Mesodermal cell (in vitro differentiated cells): Measurements from ENCODE around the gene ADAMTS17.

Experiments
- H3K27ac ChIP-seq: 2 replicates; pipeline ENCODE4 v1.7.0; 2013; ENCODE audit warnings: mild to moderate bottlenecking, low read depth, low read length, moderate library complexity; ENCODE audit not compliant: severe bottlenecking
- H3K36me3 ChIP-seq: 2 replicates; pipeline ENCODE4 v1.7.1; 2013; ENCODE audit warnings: mild to moderate bottlenecking, low read length, moderate library complexity; ENCODE audit not compliant: control insufficient read depth, insufficient read depth
- H3K4me1 ChIP-seq: one replicate; pipeline ENCODE4 v1.7.1; 2013; ENCODE audit warnings: mild to moderate bottlenecking, low read length; ENCODE audit not compliant: insufficient read depth, control insufficient read depth, poor library complexity, severe bottlenecking
- H3K4me3 ChIP-seq: 2 replicates; pipeline ENCODE4 v1.7.0; 2013; ENCODE audit warnings: low read length, control low read depth, mild to moderate bottlenecking; ENCODE audit not compliant: insufficient read depth, poor library complexity, severe bottlenecking; ENCODE audit errors: extremely low read depth
- H3K9me3 ChIP-seq: 2 replicates; pipeline ENCODE4 v1.7.1; 2013; ENCODE audit warnings: mild to moderate bottlenecking, low read length, moderate library complexity; ENCODE audit not compliant: control insufficient read depth
- WGBS, 2 experiments: methylation state at CpG; one replicate each; pipeline ENCODE4 v1.1.5; 2013; ENCODE audit warnings: missing lambda C conversion rate in 2 of 2; ENCODE audit not compliant: insufficient coverage in 2 of 2; 5-methylcytosine and 5-hydroxymethylcytosine counted together

ADAMTS17 gene

DNA sequence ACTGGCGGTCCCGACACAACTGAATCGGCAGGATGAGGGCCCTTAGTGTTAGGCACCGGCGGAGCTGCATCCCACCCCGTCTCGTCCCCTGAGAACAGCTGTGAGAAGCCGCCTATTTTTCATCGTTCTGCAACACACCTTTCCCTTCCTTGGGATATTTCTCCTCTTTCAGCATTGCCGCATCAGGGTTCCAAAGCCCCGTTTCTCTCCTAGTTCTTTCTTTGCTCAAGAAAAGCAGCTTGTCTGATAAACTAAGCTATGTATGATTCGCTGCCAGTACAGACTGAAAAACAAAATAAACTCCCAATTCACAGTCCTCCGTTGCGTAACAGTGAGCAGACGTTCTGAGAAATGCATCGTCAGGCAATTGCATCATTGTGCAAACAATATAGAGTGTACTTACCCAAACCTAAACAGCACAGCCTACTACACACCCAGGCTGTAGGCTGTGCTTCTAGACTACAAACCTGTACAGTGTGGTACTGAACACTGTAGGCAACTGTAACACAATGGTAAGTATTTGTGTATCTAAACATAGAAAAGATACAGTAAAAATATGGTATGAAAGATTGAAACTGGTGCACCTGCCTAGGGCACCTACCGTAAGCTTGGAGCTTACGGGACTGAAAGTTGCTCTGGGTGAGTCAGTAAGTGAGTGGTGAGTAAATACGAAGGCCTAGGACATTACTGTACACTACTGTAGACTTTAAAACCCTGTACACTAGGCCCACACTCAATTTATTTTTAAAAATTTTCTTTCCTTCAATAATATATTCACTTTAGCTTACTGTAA, 8.9 kb upstream of the ADAMTS17 start:
- no peak overlapping the region for H3K27ac ChIP-seq
- H3K36me3 ChIP-seq: no peaks in the 10 kb centered on the region
- no peaks in the 10 kb centered on the region for H3K9me3 ChIP-seq
- 66 to 69% methylated on average over 16 to 18 of the region's 19 CpGs for WGBS, 2 experiments
- H3K4me3 ChIP-seq: no peak overlapping the region
- H3K4me1 ChIP-seq: no peaks in the 10 kb centered on the region

DNA sequence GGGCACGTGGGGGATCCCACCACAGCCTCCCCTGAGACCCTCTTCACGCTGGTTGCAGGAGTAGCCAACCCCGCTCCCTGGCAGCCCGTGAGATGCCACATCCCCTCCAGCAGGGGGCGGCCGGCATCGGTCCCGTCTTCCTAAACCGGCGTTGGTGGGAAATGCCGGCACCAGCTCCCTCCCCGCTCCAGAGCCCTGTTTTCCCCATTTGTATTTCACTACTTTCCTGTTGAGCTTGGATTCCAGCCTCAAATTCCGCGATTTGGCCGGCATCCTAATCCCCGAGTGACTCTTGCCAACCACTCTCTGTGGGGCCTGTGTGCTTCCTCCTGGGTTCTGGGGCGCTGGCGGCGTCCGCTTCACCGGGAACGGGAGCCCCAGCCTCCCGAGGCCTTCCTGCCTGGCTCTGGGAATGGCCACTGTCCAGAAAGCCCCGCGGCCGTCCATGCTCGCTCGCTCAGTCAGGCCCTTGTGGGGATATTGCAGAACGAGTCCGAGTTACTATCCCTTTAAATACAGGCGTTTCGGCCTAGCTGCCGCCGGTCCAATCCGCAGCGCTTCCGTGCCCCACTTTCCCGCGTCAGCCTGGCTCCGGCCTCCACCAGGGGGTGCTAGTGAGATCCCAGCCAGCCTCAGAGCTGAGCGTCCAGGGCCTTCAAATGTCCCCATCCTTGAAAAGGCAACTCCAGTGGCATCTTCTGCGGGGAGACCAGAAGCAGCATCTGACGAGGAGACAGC, 8.1 kb upstream of the ADAMTS17 start:
- Histone ChIP-seq H3K36me3 (no peaks in the 10 kb centered on the region), H3K4me3 (peak overlapping the region; percentile 62), H3K9me3 (no peaks in the 10 kb centered on the region), H3K4me1 (no peaks in the 10 kb centered on the region), H3K27ac (peak overlapping the region; percentile 71)
- 2 to 3% methylated on average over 38 to 39 of the region's 43 CpGs for WGBS, 2 experiments

DNA sequence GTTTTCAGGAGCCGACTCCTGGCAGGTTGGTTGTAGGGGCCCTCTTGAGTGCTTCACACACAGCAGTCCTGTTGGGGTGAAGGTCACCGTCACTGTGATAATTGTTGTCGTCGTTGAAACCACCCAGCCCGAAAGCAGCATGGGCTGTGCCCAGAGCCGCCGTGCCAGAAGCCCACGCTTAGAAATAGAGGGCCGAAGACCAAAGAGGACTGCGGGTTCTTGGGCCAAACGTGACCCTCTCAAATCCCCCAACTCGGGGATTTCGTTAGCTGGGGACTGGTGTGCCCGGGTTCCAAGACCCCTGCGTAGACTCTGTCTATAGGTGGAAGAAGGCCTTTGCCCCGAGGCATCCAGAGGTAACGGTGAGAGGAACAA, 7.5 kb upstream of the ADAMTS17 start:
- Histone ChIP-seq H3K27ac (no peak overlapping the region), H3K9me3 (no peaks in the 10 kb centered on the region), H3K36me3 (no peaks in the 10 kb centered on the region), H3K4me3 (peak overlapping the region; percentile 62), H3K4me1 (no peaks in the 10 kb centered on the region)
- WGBS, 2 experiments: 72 to 73% methylated on average over 13 to 14 of the region's 17 CpGs

DNA sequence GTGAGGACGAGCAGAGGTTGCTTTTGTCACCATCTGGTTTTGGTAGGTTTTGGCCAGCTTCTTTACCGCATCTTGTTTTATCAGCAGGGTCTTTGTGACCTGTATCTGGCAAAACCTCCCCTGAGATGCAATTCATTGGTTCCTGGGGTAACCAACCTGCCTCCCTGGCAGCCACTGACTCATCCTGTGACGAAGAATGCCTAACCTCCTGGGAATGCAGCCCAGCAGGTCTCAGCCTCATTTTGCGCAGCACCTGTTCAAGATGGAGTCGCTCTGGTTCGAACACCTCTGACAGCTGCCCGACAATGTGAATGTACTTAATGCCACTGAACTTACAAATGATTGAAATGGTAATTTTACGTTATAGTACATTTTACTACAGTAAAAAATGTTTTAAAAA, 6.8 kb upstream of the ADAMTS17 start:
- Histone ChIP-seq H3K27ac (no peak overlapping the region), H3K4me1 (no peaks in the 10 kb centered on the region), H3K9me3 (no peaks in the 10 kb centered on the region), H3K36me3 (no peaks in the 10 kb centered on the region), H3K4me3 (no peak overlapping the region)
- 59 to 90% methylated on average over 2 of the region's 8 CpGs for WGBS, 2 experiments

DNA sequence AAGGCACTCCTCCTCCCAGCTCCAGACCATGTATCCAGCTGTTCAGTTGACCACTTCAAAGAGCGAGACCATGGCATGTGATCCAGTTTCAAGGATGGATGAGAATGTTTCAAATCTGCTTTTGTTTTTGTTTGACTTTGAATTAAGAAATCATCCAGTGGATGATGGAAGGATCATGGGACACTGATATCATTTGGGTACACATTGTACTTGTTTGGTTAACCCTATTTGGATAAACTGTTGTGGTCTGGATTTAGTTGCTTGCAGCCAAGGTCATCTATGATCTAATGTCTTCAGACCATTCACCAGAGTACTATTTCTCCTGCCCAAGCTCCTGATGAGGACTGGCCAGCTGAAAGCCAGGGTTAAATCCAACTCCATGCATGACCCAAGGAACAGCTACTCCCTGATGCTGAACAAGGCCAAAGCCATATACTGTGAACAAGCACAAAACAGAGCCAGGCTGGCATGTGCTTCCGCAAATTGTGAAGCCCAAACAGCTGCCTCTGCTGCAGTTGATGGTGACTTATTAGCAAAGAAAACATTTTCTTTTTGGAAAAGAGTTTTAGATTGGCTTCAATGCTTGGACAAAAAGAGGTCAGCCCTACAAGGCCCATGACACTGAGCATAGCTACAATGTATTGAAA, 5.2 kb upstream of the ADAMTS17 start:
- Histone ChIP-seq H3K4me1 (no peaks in the 10 kb centered on the region), H3K9me3 (no peaks in the 10 kb centered on the region), H3K4me3 (no peak overlapping the region), H3K36me3 (no peaks in the 10 kb centered on the region), H3K27ac (no peak overlapping the region)
- WGBS, 2 experiments: 36 to 57% methylated on average over 2 of the region's 2 CpGs

DNA sequence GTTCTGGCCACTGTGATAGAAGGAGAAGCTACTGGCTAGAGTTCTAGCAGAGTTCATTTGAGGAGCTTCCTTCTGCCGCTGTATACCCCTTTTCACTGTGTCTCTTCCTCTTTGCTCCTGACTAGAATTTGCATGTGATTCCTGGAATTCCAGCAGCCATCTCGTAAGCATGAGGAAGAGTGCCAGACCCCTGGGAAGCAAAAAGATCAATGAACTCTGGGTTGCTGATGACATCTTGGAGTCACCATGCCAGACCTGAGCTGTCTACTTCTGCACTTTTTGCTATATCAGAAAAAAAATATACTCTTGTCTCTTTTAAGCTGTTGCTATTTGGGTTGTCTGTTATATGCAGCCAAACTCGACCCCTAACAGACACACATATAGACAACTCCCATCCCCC, 3.7 kb upstream of the ADAMTS17 start:
- 60 to 75% methylated on average over 1 to 3 of the region's 3 CpGs for WGBS, 2 experiments
- Histone ChIP-seq H3K9me3 (no peaks in the 10 kb centered on the region), H3K4me3 (no peak overlapping the region), H3K36me3 (no peaks in the 10 kb centered on the region), H3K27ac (no peak overlapping the region), H3K4me1 (no peaks in the 10 kb centered on the region)

DNA sequence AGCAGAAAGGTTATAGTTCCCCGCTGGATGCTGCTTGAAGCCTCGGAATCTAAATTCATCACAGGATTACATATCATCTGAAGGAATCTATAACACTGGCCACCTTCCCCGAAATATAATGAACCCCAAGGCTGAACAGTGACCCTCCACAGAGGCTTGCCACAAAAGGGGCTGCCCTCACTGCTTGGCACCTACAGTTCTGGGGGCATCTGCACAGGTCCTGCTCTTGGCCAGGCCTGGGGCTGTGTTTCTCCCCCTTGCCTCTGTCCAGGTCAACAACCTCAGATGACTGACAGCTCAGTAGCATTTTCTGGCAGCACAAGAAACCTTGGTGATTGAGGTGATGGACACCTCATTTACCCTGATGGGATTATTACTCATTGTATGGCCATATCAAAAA, 1.5 kb upstream of the ADAMTS17 start:
- Histone ChIP-seq H3K4me1 (no peaks in the 10 kb centered on the region), H3K36me3 (no peaks in the 10 kb centered on the region), H3K9me3 (no peaks in the 10 kb centered on the region), H3K27ac (no peak overlapping the region), H3K4me3 (no peak overlapping the region)
- 84 to 90% methylated on average over 2 to 3 of the region's 3 CpGs for WGBS, 2 experiments

DNA sequence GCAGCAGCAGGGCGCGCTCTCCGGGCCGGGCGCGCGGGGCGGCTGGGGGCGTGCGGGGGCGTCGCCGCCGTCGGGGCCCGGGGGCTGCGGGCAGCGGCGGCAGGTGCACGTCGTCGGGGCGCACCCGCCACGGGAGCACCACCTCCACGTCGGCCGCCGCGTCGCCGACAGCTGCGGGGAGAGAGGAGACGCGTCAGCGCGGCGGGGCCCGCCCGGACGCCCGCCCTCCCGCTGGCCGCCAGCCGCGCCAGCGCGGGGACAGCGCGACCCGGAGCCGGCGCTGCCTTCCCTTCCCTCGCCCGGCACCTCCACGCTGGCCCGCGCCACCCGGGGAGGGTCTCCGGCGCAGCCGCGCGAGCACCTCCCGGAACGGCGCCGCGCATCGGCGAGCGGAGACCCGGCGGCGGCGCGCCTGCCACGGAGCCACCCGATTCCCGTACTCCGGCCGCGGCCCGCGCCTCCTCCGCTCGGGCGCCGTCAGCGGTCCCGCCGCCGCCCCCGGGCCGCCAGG, 481 bp downstream of the ADAMTS17 start:
- H3K9me3 ChIP-seq: no peaks in the 10 kb centered on the region
- no peaks in the 10 kb centered on the region for H3K36me3 ChIP-seq
- H3K27ac ChIP-seq: no peak overlapping the region
- WGBS, 2 experiments: 0% methylated on average over 37 to 56 of the region's 95 CpGs
- H3K4me3 ChIP-seq: peak overlapping the region; percentile 54
- no peaks in the 10 kb centered on the region for H3K4me1 ChIP-seq

DNA sequence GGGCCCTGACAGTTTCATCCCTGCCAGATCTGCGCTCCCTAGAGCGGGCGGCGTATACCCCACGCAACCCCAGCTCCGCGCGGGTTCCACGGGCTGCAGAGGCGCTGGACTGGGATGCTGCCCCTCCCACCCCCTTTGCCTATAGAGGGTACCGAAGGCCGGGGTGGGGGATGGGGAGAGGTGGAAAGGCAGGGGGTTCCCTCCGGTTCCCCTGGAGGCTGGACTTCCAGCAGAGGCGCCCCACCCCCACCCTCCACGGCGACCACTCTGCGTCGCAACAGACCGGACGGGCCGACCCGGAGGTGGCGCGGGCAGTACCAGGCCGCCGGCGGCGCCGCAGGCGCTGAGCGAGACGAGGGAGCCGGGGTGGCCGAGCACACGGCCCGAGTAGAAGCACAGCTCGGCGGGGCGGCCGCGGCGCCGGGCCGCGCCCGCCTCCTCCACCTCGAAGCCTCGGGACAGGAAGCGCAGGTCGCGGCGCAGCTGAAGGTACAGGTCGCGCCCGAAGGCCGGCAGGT, 995 bp downstream of the ADAMTS17 start:
- H3K4me3 ChIP-seq: no peak overlapping the region
- WGBS, 2 experiments: 4% methylated on average over 18 to 30 of the region's 56 CpGs
- no peaks in the 10 kb centered on the region for H3K4me1 ChIP-seq
- H3K9me3 ChIP-seq: no peaks in the 10 kb centered on the region
- no peak overlapping the region for H3K27ac ChIP-seq
- H3K36me3 ChIP-seq: no peaks in the 10 kb centered on the region

DNA sequence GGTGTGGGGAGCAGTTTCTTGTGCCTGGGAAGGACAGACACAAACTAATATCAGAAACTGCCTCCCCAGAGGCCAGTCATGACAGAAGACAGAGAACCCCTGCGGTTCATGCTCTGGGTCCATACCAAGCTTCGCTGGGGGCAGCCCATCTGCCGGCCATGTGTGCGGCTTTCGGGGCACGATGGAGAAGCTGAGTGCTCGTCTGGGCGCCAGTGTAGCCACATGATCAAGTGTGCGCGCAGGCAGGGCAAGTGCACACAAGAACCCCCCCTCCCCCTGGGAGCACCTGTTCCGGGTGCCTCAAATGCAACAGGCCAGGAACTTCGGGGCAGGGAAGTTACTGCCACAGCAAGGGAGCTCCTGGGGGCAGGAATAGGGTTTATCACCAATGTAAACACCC, 1.8 kb downstream of the ADAMTS17 start:
- H3K4me3 ChIP-seq: no peak overlapping the region
- no peaks in the 10 kb centered on the region for H3K9me3 ChIP-seq
- H3K27ac ChIP-seq: no peak overlapping the region
- no peaks in the 10 kb centered on the region for H3K4me1 ChIP-seq
- H3K36me3 ChIP-seq: no peaks in the 10 kb centered on the region
- 88 to 90% methylated on average over 7 to 10 of the region's 12 CpGs for WGBS, 2 experiments
